Hematopoietic multipotent progenitor cell (in vitro differentiated cells): ENCODE results near the gene CLDN10. TPM values are rescaled to one million over a fixed set of nuclear protein-coding genes. Genes with fewer than 3 reads are reported as not detected.
"Not testable (repeated sequence)": the region's sequence is repeated elsewhere in the genome, so short reads cannot be mapped to it uniquely, and the experiment has no call there.

ENCODE experiments used
- DNase-seq, 3 donors: peaks; one replicate each; pipeline ENCODE4 v3.0.0-alpha.2; 2011 to 2015; ENCODE audit warnings: low read depth in 2 of 3, low spot score in 2 of 3
- total RNA-seq: library from RNA; depleted of rRNA; stranded (reverse); fragments of >200 nt; gene quantifications from one replicate; pipeline ENCODE4 v1.2.3, GENCODE V29; 2012

Gene CLDN10
- 26.1 TPM for total RNA-seq

DNA sequence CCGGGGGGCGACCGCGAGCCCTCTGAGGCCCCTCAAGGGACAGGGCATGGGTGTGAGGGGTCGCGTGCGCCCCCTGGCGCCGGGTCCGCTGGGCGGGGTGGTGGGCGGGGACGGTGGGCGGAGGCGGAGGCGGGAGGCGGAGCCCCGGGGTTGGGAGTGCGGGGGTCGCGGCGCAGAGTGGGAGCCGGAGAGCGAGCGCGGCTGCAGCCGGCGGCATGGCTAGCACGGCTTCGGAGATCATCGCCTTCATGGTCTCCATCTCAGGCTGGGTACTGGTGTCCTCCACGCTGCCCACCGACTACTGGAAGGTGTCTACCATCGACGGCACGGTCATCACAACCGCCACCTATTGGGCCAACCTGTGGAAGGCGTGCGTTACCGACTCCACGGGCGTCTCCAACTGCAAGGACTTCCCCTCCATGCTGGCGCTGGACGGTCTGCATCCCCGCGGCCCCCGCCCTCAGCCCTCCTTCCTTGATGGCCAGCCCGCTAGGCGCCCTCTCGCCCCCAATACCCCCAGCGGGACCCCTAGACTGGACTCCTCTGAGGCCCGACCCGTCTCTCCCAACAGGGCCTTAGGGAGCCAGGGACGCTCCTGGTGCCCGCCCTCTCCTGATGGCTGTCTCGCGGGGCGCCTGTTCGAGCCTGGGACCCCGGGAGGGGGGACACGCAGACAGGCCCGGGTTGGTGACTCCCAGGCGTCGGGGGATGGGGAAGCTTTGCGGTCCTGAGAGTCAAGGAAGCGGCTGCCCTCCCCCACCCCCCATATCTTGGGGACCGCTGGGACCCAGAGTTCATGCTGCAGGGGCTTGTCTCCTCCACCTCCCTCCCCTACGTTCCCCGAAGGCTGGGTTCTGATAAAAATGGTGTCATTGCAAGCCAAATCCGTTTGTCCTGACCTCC is at the start of gene CLDN10:
Gene CLDN10, plus strand, starts transcription at position 182 of the 903 bp plus-strand sequence. Its CDS starts 34 bp downstream, at position 216.
- DNase-seq: peak in 2 of 3 donors; percentile 77 to 82

DNA sequence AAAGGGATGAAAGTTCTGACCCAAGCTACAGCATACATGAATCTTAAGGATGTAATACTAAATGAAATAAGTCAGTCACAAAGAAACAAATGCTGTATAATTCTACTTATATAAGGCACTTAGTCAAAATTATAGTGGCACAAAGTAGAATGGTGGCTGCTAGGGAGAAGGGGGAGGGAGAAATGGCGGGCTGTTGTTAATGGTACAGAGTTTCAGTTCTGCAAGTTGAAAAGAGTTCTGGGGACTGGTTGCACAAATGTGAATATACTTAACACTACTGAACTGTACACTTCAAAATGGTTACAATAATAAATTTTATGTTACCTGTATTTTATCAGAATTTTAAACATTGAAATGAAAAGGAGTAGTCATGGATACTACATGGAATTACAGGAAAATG is 48.9 kb upstream of the CLDN10 start:
- no peak for DNase-seq

GRCh38 chr13:95505265-95505664 is 47.3 kb upstream of the CLDN10 start:
- no peak for DNase-seq

- no peak for DNase-seq
Observed at GRCh38 chr13:95505986-95506385, 46.5 kb upstream of the CLDN10 start.

DNA sequence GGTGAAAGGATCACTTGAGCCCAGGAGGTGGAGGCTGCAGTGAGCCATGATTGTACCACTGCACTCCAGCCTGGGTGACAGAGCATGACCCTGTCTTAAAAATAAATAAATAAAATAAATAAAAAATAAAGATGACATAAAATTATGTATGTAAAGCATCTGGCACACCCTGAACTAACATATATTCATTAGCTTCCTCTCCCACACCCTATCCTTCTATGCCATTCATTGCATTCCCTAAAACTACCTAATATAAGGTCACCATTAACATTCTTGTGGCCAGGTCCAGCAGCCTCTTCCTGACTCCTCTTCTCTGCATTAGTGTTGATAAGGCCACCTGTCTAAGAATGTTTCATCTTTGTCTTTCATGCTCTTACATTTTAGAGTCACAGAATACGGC is 44.5 kb upstream of the CLDN10 start:
- no peak for DNase-seq

DNA sequence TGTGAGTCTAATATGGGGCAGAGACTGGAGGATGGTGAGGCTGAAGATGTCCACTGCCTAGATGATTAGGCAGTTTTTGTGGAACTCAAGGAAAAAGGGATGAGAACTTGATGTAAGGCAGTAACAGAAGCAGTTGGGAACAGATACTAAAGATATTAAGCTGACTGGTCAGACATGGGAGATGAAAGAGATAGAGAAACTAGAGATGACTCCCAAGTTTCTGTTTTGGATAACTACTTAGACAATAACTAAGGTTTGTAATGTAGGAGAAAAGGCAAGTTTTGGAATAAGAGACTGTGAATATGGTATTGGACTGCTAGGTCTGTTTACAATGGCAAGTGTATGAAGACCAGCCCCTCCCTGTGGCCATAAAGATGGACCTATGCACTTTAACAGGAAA is 43.5 kb upstream of the CLDN10 start:
- no peak for DNase-seq

GRCh38 chr13:95509521-95510310 is 42.8 kb upstream of the CLDN10 start:
- DNase-seq: peak in 1 of 3 donors; percentile 52

GRCh38 chr13:95510950-95511349 is 41.6 kb upstream of the CLDN10 start:
- no peak for DNase-seq

GRCh38 chr13:95512424-95512823 is 40.1 kb upstream of the CLDN10 start:
- no peak for DNase-seq

DNA sequence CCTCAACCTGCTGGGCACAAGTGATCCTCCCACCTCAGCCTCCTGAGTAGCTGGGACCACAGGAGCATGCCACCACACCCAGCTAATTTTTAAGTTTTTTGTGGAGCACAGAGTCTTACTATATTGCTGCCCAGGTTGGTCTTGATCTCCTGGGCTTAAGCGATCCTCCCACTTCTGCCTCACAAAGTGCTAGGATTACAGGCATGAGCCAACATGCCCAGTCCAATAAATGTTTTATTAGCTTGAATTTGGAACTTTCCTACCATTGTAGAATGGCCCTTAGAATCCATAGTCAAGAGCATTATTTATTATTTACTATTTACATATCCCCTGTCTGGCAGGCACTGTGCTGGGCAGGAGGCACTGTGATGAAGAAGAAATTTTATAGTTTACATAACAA is 39.6 kb upstream of the CLDN10 start:
- DNase-seq: no peak

GRCh38 chr13:95515606-95516005 is 36.9 kb upstream of the CLDN10 start:
- DNase-seq: not testable (repeated sequence)

- no peak for DNase-seq
Observed at GRCh38 chr13:95516021-95516420, 36.5 kb upstream of the CLDN10 start.

- no peak for DNase-seq
Observed at GRCh38 chr13:95516492-95516891, 36.0 kb upstream of the CLDN10 start.

GRCh38 chr13:95523598-95523997 is 28.9 kb upstream of the CLDN10 start:
- DNase-seq: no peak

GRCh38 chr13:95524264-95524901 is 28.1 kb upstream of the CLDN10 start:
- DNase-seq: no peak

DNA sequence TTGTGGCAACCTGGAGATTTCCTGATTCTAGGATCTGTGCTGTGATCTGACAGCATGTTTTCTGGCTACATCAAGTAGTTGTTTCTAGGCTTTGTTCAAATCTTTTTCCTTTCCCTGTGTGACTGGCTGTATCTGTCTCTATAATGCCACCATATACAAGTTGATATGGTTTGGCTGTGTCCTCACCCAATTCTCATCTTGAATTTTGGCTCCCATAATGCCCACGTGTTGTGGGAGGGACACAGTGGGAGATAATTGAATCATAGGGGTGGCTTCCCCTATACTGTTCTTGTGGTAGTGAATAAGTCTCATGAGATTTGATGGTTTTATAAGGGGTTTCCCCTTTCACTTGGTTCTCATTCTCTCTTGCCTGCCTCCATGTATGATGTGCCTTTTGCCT is 24.6 kb upstream of the CLDN10 start:
- no peak for DNase-seq

DNA sequence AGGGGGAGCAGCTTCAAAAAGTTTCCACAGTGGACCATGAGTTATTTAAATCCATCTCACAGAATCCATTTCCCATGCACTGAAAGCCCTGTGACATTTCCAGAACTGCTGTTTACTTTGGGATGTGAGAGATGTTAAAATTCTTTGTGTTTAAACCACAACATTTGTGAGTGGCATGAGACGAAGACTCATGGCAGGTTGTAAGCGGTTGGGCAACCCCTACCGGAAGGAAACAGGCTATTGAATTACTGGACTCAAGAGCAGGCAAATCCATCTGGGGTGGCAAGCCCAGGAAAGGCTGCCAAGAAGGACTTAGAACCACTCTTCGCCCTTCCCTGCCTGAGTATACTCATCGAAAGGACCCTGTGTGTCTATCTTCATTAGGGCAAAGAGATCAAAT is 22.3 kb upstream of the CLDN10 start:
- DNase-seq: peak in 1 of 3 donors; percentile 37

DNA sequence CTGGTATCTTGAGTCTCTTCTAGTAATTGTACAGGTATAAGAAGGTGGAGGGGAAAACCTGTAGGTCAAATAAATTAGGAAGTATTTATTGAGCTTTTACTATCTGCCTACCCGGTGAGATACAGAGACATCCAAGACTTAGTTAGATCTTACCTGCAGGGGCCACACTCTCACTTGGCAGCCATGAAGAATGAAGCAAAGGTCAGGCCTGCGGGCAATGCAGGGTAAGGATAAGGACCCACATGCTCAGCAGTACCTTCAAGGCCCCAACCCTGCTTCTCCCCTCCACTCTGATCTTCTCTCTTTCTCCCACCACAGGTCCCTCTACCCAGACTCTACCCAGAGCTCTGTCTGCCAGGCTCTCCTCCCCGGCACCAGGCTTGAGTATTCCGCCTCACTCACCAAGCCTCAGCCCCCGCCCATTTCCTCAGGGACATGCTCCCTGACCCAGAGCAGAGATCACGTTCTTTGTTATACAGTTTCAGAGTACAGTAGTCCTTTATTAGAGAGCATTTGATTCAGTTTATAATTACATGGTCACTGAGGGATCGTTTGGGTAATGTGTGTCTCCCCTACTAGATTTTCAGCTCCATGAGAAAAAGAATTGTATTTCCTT is 18.9 kb upstream of the CLDN10 start:
- no peak for DNase-seq

- DNase-seq: no peak
Observed at GRCh38 chr13:95535243-95535642, 17.3 kb upstream of the CLDN10 start.

DNA sequence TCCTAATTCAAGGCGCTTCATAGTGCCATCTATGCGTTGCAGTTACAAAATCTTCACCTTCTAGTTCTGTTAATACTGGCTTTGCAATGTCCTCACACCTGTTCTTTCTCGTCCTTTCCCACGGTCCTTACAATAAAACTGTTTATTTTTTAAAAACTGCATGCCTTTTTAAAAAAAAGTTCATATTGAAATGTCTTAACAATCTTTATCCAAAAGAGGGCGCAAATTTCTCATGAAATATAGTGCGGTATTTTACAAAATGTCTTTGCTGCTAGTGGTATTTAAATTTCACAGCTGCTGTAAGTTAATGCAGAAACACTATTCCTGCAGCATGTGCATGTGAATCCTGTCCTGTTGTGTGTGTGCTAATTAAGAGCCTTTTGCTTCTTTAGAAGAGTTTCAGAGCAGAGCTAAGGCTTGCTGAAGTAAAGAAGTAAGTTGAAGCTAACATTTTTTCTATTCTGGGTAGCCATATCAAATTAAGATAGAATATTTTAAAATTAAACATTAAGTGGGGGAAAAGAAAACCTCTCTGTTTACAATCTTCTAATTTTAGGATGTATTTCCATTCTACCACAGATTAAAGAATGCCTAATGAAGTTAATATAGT is 15.8 kb upstream of the CLDN10 start:
- peak in 2 of 3 donors; percentile 31 to 69 for DNase-seq
